H9 (cell line): Measurements from ENCODE around the gene BCORL1. TPM values are rescaled to one million over a fixed set of nuclear protein-coding genes. Genes with fewer than 3 reads are reported as not detected.

ENCODE experiments used
- DNase-seq: peaks from one replicate; pipeline ENCODE4 v3.0.0-alpha.2; 2017
- H2AFZ ChIP-seq: one replicate; pipeline ENCODE4 v1.6.1; 2013; ENCODE audit warnings: mild to moderate bottlenecking, low read length, control low read depth, moderate library complexity
- H2AK5ac ChIP-seq: 2 replicates; pipeline ENCODE4 v1.6.1; 2013; ENCODE audit warnings: low read length, control low read depth, mixed read lengths; ENCODE audit not compliant: insufficient read length
- H2BK120ac ChIP-seq: one replicate; pipeline ENCODE4 v1.6.1; 2013; ENCODE audit warnings: low read depth, mild to moderate bottlenecking, low read length, control low read depth, inconsistent platforms; ENCODE audit not compliant: poor library complexity, severe bottlenecking
- H2BK12ac ChIP-seq: 2 replicates; pipeline ENCODE4 v1.6.1; 2013; ENCODE audit warnings: low read length, control low read depth, mixed read lengths, low read depth; ENCODE audit not compliant: insufficient read length
- H2BK15ac ChIP-seq: 2 replicates; pipeline ENCODE4 v1.6.1; 2013; ENCODE audit warnings: low read depth, low read length, control low read depth
- H2BK20ac ChIP-seq: one replicate; pipeline ENCODE4 v1.6.1; 2013; ENCODE audit warnings: low read depth, mild to moderate bottlenecking, low read length, control low read depth, inconsistent platforms; ENCODE audit not compliant: poor library complexity, severe bottlenecking
- H2BK5ac ChIP-seq: 2 replicates; pipeline ENCODE4 v1.6.1; 2013; ENCODE audit warnings: low read length, control low read depth, mixed read lengths; ENCODE audit not compliant: insufficient read length
- H3K14ac ChIP-seq: 2 replicates; pipeline ENCODE4 v1.6.1; 2013; ENCODE audit warnings: low read length, control low read depth; ENCODE audit not compliant: insufficient read depth
- H3K18ac ChIP-seq: 2 replicates; pipeline ENCODE4 v1.6.1; 2013; ENCODE audit warnings: low read depth, mild to moderate bottlenecking, mixed read lengths, low read length, control low read depth; ENCODE audit not compliant: insufficient read length
- H3K23ac ChIP-seq: 2 replicates; pipeline ENCODE4 v1.6.1; 2013; ENCODE audit warnings: low read length, control low read depth, mixed read lengths, low read depth; ENCODE audit not compliant: insufficient read length
- H3K23me2 ChIP-seq: 2 replicates; pipeline ENCODE4 v1.6.1; 2013; ENCODE audit warnings: low read depth, mild to moderate bottlenecking, mixed read lengths, low read length, control low read depth; ENCODE audit not compliant: insufficient read length, poor library complexity, severe bottlenecking
- H3K27ac ChIP-seq: 2 replicates; pipeline ENCODE4 v1.5.1; 2013; ENCODE audit warnings: low read length, control low read depth, mixed read lengths, low read depth; ENCODE audit not compliant: insufficient read length
- H3K27me3 ChIP-seq: 2 replicates; pipeline ENCODE4 v1.6.1; 2013; ENCODE audit warnings: low read length, control low read depth, inconsistent platforms; ENCODE audit not compliant: insufficient read depth
- H3K4ac ChIP-seq: 2 replicates; pipeline ENCODE4 v1.6.1; 2013; ENCODE audit warnings: low read depth, mild to moderate bottlenecking, control low read depth, inconsistent platforms, low read length, moderate library complexity
- H3K4me1 ChIP-seq: 2 replicates; pipeline ENCODE4 v1.6.1; 2013; ENCODE audit warnings: low read length, control low read depth, inconsistent platforms; ENCODE audit not compliant: insufficient read depth
- H3K4me2 ChIP-seq: 2 replicates; pipeline ENCODE4 v1.6.1; 2013; ENCODE audit warnings: low read length, control low read depth, mixed read lengths; ENCODE audit not compliant: insufficient read length, insufficient read depth
- H3K56ac ChIP-seq: 2 replicates; pipeline ENCODE4 v1.6.1; 2013; ENCODE audit warnings: low read depth, mild to moderate bottlenecking, mixed read lengths, low read length, control low read depth; ENCODE audit not compliant: insufficient read length
- H3K79me1 ChIP-seq: 2 replicates; pipeline ENCODE4 v1.6.1; 2013; ENCODE audit warnings: low read depth, mild to moderate bottlenecking, moderate library complexity, low read length, control low read depth, inconsistent platforms; ENCODE audit not compliant: insufficient read depth, poor library complexity, severe bottlenecking
- H3K79me2 ChIP-seq: 2 replicates; pipeline ENCODE4 v1.6.1; 2013; ENCODE audit warnings: low read length, control low read depth, inconsistent platforms; ENCODE audit not compliant: insufficient read depth
- H3K9ac ChIP-seq: 2 replicates; pipeline ENCODE4 v1.6.1; 2013; ENCODE audit warnings: low read length, control low read depth, mixed read lengths; ENCODE audit not compliant: insufficient read length; ENCODE audit errors: extremely low read depth
- H3K9me3 ChIP-seq: one replicate; pipeline ENCODE4 v1.6.1; 2013; ENCODE audit warnings: low read depth, low read length, inconsistent platforms; ENCODE audit not compliant: control insufficient read depth
- H3T11ph ChIP-seq: one replicate; pipeline ENCODE4 v1.6.1; 2013; ENCODE audit warnings: mild to moderate bottlenecking, low read length, control low read depth, inconsistent platforms
- H4K20me1 ChIP-seq: one replicate; pipeline ENCODE4 v1.6.1; 2013; ENCODE audit not compliant: control insufficient read depth, insufficient read length, insufficient read depth
- H4K5ac ChIP-seq: 2 replicates; pipeline ENCODE4 v1.6.1; 2013; ENCODE audit warnings: low read depth, mild to moderate bottlenecking, mixed read lengths, low read length, control low read depth; ENCODE audit not compliant: insufficient read length
- H4K8ac ChIP-seq: replicated peaks from 2 replicates; pipeline ENCODE4 v1.6.1; 2013; ENCODE audit warnings: low read length, control low read depth, mixed read lengths, low read depth; ENCODE audit not compliant: insufficient read length
- H4K91ac ChIP-seq: 2 replicates; pipeline ENCODE4 v1.6.1; 2013; ENCODE audit warnings: low read depth, mild to moderate bottlenecking, moderate library complexity, mixed read lengths, low read length, control low read depth; ENCODE audit not compliant: insufficient read length
- H3K27ac Mint-ChIP-seq, 3 experiments: 2 replicates in 2 of 3; 3 replicates in 1 of 3; pipeline ENCODE4 v1.8.0; 2020 to 2021; ENCODE audit warnings: mixed read lengths in 3 of 3, mild to moderate bottlenecking in 1 of 3, moderate library complexity in 1 of 3
- H3K27me3 Mint-ChIP-seq: 2 replicates; pipeline ENCODE4 v1.8.0; 2021; ENCODE audit warnings: low read depth, mild to moderate bottlenecking, moderate library complexity, mixed read lengths
- H3K36me3 Mint-ChIP-seq, 3 experiments: 2 replicates in 2 of 3; 3 replicates in 1 of 3; pipeline ENCODE4 v1.8.0; 2020 to 2021; ENCODE audit warnings: low read depth in 3 of 3, mixed read lengths in 3 of 3; ENCODE audit not compliant: insufficient read depth in 1 of 3
- H3K4me1 Mint-ChIP-seq, 2 experiments: 2 replicates each; pipeline ENCODE4 v1.8.0; 2020; ENCODE audit warnings: mixed read lengths in 2 of 2
- H3K4me3 Mint-ChIP-seq, 2 experiments: 2 replicates in 1 of 2; 3 replicates in 1 of 2; pipeline ENCODE4 v1.8.0; 2020 to 2021; ENCODE audit warnings: mild to moderate bottlenecking in 2 of 2, mixed read lengths in 2 of 2, moderate library complexity in 1 of 2
- H3K9me3 Mint-ChIP-seq, 2 experiments: 2 replicates in 1 of 2; 3 replicates in 1 of 2; pipeline ENCODE4 v1.8.0; 2020; ENCODE audit warnings: mild to moderate bottlenecking in 2 of 2, mixed read lengths in 2 of 2, moderate library complexity in 1 of 2
- CTCF ChIP-seq: fragments of 200-600 bp; sonication (generic); conservative IDR thresholded peaks from 3 replicates; pipeline ENCODE4 v1.8.0; 2021; ENCODE audit warnings: antibody characterized with exemption, mild to moderate bottlenecking
- WGBS: extraction: QIAGEN DNeasy Blood & Tissue Kit; methylation state at CpG from one replicate; pipeline ENCODE4 v1.1.7; 2013; ENCODE audit warnings: missing lambda C conversion rate, low lambda C conversion rate, mixed read lengths; ENCODE audit not compliant: insufficient read length; ENCODE audit errors: extremely low coverage; 5-methylcytosine and 5-hydroxymethylcytosine counted together
- total RNA-seq: library from RNA; stranded (reverse); gene quantifications from 2 replicates; pipeline ENCODE4 v1.2.1, GENCODE V29; 2021

Gene BCORL1
- total RNA-seq, 1 experiment from 2014 or later, result 6.1 TPM

- Histone ChIP-seq H3K14ac (no peak overlapping the region), H3K18ac (no peak overlapping the region), H4K5ac (no peak overlapping the region), H3K56ac (no peak overlapping the region), H3K9me3 (peaks cover 10% of the 10 kb centered on the region), H3K23ac (no peak overlapping the region), H2BK5ac (no peak overlapping the region), H3K27me3 (no peaks in the 10 kb centered on the region), H3K79me2 (no peaks in the 10 kb centered on the region), H3K4me1 (no peaks in the 10 kb centered on the region), H2BK12ac (no peak overlapping the region), H3K4me2 (no peak overlapping the region), H4K20me1 (no peaks in the 10 kb centered on the region), H2BK15ac (no peak overlapping the region), H2AFZ (no peak overlapping the region), H3T11ph (no peak overlapping the region), H4K91ac (no peak overlapping the region), H2AK5ac (no peak overlapping the region), H2BK120ac (no peak overlapping the region), H3K4ac (no peak overlapping the region), H4K8ac (no peak overlapping the region), H3K27ac (no peak overlapping the region), H2BK20ac (no peak overlapping the region), H3K9ac (no peak overlapping the region), H3K79me1 (no peaks in the 10 kb centered on the region), H3K23me2 (no peaks in the 10 kb centered on the region)
- TF ChIP-seq CTCF, result no peak
- no CpG with 5 or more reads among the region's 4 CpGs for WGBS
- Mint-ChIP-seq H3K27ac (no peak overlapping the region), H3K4me3 (no peak overlapping the region), H3K9me3 (peaks cover 0 to 66% of the 10 kb centered on the region in 2 experiments; a peak in 2 of 5 replicates), H3K27me3 (peaks cover 5% of the 10 kb centered on the region), H3K4me1 (no peaks in the 10 kb centered on the region), H3K36me3 (peaks cover 0 to 3% (median 0%) of the 10 kb centered on the region in 3 experiments; a peak in 2 of 7 replicates)
- no peak for DNase-seq
Measured at GRCh38 chrX:130075777-130076176, 93.3 kb downstream of the BCORL1 start.
